Mammary epithelial cell (primary cell): Measurements from ENCODE around the gene GRID1.

Experiments used
- EZH2 ChIP-seq: IDR thresholded peaks from 2 replicates; pipeline ENCODE4 v1.6.1; 2012; ENCODE audit warnings: low read length, inconsistent platforms, borderline replicate concordance
- TF ChIP-seq, protein P1 (sequence below), 2 donors: IDR thresholded peaks in 1 of 2; conservative IDR thresholded peaks in 1 of 2; 2 replicates each; pipeline ENCODE4 v1.5.1; 2011 to 2012; ENCODE audit warnings: inconsistent platforms in 2 of 2, low read length in 2 of 2, mild to moderate bottlenecking in 2 of 2, control low read depth in 1 of 2, low read depth in 1 of 2; ENCODE audit not compliant: insufficient read depth in 1 of 2; ENCODE audit errors: extremely low read depth in 1 of 2

DNA sequence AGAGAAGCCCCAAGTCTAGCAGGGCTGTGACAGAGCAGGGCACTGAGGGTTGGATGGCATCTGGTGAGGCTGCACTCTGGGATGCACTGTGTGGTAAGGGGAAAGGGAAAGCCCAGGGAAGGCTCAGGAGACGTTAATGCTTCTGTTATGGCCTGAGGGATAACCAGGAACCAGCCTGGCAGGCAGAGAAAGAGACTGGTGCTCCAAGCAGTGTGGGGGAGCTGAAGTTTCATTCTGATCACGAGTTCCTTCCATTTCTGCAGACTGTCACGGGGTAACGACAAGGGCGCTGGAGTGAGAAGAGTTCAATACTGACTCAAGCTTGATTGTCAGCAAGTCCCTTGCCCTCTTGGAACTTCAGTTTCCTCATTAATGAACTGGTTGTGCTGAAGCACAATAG lies 730.9 kb downstream of the GRID1 start:
- TF ChIP-seq, protein P1, sequence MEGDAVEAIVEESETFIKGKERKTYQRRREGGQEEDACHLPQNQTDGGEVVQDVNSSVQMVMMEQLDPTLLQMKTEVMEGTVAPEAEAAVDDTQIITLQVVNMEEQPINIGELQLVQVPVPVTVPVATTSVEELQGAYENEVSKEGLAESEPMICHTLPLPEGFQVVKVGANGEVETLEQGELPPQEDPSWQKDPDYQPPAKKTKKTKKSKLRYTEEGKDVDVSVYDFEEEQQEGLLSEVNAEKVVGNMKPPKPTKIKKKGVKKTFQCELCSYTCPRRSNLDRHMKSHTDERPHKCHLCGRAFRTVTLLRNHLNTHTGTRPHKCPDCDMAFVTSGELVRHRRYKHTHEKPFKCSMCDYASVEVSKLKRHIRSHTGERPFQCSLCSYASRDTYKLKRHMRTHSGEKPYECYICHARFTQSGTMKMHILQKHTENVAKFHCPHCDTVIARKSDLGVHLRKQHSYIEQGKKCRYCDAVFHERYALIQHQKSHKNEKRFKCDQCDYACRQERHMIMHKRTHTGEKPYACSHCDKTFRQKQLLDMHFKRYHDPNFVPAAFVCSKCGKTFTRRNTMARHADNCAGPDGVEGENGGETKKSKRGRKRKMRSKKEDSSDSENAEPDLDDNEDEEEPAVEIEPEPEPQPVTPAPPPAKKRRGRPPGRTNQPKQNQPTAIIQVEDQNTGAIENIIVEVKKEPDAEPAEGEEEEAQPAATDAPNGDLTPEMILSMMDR (conservative IDR thresholded peaks at IDR 0.05 in 1 of 2, IDR thresholded peaks at IDR 0.05 in 1 of 2; ENCODE audit: extremely low read depth in 1 of 2, insufficient read depth in 1 of 2, low read depth in 1 of 2, low read length in 2 of 2), result no peak
- TF ChIP-seq EZH2, result no peak
